ENCODE results near the gene CACNA2D3.

Gene CACNA2D3

DNA sequence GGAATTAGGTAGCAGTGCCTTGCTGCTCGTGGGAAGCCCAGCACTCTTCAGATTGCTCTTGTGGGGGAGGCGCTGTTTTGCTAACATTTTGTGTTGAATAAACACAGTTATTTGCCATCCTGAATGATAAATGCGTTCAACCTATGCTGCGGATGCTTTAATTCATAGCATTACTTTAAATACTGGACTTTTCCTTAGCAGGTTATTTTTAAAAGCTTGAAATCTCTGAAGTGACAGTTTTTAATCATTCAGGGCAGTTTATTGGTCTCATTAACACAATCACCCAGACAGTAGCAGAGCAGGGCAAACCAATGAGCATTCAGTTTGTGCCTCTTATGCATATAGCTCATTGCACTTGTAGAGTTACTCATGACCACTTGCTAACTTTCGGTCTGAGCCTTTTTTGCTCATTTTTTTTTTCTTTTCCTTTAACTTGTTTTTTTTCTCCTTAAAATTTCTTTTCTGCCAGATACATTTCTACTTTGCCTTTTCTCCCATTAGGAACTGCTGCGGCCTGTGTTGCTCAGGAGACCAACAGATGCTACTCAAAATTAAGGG, 5.2 kb downstream of the CACNA2D3 start:
- no peak for FAIRE-seq

DNA sequence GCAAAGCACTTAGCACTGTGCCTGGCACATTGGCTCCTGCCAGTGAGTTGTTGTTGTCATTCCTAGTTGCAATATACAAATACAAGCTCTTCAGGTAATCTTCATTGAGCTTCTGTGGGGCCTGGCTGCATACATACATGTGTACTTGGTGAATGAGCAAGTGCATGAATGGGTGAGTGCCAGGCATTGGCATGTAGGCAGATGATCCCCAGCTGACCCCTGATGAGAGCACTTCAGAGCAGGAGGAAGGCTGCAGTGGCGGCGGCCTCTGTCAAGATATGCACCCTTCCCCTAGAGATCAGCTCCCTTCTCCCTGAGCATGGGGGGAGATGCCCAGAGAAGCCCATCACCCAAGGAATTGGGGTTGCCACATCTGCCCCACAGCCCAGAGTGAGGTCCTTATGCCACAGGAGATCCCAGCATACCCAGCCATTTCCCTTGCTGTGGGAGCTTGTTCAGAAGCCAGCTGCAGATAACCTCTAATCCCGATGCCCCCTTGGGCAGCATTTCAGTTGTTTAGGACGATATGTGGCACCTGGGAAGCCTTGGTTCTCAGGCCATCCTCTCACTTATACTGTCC, 8.8 kb downstream of the CACNA2D3 start:
- no peak for FAIRE-seq

DNA sequence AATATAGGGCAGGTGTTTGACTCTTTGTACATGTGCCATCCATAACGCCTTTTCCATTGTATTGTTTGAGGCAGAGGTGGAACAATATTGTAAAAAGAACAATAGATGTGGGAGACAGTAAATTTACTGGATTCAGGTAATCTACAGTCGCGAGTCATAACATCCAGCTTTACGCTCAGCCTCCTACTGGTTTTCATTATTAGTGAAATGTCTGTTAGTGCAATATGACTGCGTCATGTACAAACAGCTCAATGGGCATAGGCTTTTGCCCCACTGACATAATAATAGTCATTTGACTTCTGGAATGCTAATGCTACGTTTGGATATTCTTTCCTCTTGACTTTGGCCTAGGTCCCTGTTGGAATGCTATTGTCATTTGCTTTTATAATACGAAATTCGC, 9.5 kb downstream of the CACNA2D3 start:
- no peak for FAIRE-seq

DNA sequence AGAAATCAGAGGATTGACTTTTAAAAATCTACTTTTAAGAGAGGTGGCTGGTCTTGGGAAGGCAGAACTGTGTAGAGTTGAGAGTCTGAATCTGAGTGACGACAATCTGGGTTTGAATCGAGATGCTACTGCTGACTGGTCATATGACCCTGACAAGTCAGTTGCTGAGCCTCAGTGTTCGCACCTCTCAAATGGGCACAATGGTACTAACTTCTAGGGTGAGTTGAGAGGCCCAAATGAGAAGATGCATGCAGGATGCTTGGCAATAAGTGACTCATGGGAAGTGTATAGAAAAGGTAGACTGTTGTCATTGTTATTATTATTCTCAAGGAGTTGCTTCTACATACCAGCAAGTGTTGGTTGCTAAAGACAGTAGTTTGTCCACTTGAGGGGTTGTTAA, 10.3 kb downstream of the CACNA2D3 start:
- no peak for FAIRE-seq

DNA sequence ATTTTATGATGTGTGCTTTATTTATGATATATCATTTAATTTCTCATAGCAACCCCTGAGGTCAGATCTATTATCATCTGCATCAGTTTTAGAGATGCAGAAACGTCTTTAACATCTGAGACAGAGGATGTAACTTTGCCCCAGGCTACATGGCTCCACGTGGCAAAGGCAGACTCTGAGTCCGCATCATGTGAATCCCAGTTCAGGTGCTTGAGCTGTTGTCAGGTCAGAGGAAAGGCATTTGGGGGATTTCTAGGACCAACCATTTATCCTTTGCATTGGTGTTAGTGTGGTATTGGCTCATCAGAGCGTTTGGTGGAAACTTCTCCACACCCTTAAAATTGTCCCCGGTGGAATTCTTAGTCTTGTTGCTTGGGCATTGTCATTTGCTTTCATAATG, 10.8 kb downstream of the CACNA2D3 start:
- no peak for FAIRE-seq

DNA sequence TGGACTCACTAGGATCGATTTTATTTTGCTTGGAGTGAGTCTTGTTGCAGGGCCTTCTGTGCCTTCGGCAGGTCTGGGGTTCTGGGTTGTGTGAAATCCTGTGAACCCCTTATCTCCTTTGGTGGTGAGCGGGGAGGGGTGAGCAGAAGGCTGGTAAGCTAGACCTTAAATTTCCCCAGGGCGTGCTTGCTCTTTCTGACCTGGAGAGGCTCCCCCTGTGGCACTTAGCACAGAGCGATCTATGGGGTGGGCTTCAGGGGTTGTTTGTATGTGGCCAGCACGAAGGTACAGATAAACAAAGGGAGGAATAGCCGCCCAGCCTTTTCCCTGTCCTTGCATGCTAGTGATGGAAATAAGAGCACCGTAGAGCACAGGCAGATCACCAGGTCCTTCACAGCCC, 11.8 kb downstream of the CACNA2D3 start:
- no peak for FAIRE-seq

DNA sequence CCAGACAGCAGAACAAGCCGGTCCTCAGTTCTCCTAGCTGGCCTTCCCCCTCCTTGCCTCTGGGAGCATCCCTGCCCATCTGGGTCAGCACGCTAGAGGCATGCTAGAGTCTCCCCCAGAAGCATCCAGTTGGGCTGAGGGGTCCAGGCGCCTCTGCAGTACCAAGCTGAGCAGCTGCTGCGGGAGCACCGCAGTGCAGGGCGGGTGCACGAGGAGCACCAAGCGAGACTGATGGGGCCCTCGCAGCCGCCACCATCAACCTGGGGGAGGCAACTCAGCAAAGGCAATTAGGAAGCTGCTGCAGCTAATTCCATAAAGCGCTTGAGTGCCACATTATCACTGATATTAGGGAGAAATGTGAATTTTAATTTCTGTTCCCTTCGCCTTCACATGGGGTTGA, 12.4 kb downstream of the CACNA2D3 start:
- no peak for FAIRE-seq

DNA sequence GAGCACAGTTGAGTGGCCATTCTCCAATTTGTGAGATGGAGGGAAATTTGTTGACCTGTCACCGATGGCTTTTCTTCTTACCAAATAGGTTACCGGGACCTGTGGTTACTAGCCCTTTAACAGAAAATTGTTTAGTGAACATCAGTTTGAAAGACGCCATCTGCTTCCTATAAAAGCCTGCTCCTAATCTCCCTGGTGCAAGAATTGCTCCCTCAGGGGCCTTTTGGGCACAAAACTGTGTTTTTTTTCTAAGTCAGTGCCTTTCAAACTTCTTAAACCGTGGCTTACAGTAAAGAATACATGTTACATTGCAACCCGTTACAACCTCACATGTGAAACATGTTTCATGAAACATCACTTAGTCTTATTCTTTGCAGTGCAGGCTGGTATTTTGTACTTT, 15.0 kb downstream of the CACNA2D3 start:
- no peak for FAIRE-seq

DNA sequence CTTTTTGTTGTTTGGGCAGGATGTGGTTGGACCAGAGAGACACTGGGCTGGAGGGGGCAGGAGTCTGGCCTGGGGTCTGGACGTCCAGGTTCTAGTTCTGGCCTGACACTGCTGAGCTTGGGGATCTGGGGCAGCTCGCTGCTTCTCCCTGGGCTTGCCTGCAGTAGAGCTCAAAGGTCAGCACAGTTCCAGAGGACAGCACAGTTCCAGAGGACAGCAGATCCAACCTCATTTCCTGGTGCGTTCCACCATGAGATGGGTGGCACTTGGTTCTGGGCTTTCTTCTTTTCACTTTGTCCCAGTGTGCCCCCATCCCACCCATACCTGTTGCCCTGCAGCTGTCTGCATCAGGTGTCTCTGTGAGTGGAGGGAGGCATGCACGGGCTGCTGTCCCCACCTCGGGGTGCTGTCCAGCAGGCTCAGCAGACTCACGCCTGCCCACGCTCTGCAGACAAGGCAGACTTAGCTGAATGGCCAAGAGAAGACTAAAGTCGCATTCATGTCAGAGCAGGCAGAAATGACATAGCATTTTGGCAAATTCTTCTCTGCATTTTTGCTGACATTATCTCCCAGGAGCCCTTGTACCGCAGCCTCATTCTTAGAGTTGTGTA, 16.7 kb downstream of the CACNA2D3 start:
- FAIRE-seq = no peak

DNA sequence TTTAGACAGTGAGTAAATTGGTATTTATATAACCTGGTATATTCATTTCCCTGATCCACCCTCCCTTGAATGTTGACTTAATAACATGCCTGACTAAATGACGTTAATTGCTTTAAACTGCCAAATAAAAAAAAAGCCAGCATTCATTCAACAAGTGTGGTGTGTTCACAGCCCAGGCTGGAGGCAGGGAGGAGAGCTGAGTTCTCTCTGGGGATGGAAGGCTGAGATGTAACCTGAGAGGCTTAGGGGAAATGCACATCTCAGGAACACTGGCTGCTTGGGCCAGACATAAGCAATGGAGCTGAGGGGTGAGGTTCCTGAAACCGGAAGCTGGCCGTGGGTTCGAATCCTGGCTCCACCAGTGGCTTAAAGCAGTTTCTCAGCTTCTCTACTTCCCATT, 17.3 kb downstream of the CACNA2D3 start:
- no peak for FAIRE-seq

DNA sequence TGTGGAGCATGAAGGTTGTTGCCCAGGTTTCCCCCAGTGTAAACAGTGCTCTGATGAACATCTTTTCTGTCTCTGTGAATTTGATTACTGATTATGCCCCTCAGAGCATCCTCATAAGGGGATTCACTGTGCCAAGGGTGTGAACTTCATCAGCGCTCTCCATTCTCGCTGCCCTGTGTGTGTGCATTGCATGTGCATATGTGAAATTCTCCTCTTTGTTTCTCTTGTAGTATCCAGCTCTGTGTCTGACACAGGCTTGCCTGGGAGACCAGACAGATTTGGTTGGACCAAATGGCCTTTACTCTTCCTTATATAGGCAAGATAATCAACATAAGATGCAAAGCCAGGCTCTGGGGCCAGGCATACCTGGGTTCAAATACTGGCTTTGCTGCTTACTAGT, 21.9 kb downstream of the CACNA2D3 start:
- FAIRE-seq = no peak

DNA sequence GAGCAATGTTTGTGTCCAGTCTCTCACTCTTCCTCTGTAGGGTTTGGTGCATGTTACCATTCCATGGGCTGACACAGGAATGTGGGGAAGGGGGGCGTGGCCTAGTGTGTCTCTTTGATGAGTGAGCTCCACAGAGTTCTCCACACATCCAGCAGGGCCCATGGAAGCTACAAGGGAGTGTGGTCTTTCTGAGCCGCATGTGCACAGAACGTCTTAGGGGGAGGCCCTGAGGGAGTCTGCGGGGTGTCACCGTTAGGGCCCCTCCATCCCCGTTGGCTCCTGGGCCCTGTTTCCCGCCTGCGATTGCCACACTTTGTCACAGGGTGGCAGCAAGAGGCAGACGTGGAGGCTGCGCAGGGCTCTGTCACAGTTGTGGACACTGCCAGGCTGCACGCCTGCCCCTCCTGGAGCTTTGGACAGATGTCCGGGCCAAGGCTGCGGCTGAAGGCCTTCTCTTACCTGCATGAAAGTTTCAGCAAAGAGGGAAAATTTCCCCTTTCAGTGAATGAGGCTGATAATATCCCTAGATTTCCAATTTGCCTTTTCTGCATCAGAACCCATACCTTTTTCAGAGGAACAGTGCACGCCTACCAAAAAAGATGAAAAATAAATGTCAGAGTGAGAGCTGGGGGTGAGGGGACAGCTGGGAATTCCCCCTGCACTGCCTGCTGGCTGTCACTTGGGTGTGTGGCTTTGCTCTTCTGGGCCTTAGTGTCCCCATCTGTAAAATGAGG, 24.3 kb downstream of the CACNA2D3 start:
- FAIRE-seq = no peak

DNA sequence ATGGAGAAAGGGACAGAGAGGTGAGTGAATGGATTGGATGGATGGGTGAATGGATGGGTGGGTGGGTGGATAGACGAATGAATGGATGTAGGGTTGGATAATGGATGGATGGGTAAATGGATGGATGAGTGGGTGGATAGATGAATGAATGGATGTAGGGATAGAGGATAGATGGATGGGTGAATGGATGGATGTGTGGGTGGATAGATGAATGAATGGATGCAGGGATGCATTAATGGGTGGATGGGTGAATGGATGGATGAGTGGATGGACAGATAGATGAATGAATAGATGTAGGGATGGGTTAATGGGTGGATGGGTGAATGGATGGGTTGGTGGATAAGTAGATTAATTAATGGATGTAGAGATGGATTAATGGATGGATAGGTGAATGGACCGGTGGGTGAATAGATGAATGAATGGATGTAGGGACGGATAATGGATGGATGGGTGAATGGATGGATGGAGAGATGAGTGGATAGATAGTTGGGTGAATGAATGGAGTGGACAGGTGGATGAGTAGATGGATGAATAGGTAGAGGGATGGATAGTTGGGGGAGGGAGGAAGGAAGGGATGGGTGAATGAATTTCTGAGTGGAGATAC, 28.6 kb downstream of the CACNA2D3 start:
- FAIRE-seq = no peak

DNA sequence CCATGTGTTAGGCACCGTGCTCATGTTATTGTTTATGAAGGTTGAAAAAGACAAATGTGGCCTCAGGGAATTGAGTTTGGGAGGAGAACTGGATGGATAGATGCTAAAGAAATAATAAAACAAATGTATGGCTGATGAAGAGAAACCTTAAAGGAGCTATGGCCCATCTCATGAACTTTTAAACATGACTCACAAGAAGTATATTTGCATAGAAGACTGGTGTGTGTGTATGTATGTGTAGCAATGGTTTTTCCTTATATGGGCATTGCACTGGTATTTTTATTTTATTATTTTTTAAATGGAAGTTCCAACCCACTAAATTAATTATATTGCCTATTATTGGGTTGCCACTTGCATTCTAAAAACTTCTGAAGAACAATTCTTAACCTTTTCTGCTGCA, 31.1 kb downstream of the CACNA2D3 start:
- FAIRE-seq = no peak

DNA sequence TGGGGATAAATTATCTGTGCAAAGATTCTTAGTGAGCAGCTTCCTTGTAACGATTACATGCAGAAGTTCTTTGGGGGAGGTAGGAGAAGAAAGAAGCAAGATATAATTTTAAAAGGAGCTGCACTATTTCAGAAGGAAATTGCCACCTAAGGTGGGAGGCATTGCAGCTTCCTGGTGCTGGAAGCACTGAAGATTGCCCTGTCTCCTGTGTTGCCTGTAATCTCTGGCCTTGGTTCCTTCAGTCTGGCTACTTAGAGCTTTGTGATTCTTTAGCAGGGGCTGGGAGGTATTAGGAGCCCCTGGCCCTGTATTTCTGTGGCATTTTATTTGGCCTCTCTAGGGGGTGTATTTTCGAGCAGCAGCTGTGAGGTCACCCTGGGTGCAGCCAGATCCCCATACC, 35.5 kb downstream of the CACNA2D3 start:
- no peak for FAIRE-seq

DNA sequence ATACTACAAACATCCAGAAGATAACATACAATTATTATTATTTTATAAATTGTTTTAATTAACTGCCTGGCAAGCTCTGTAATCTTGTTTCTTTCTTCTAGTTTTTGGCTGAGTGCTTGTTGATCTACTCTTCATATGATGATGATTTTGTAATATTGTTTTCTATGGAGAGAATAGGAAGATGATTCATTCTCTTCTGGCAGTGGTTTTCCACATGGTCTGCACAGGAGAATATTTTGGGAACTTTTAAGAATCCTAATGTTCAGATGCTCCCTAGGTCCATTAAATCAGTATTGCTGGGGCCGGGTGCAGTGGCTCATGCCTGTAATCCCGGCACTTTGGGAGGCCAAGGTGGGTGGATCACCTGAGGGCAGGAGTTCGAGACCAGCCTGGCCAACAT, 37.6 kb downstream of the CACNA2D3 start:
- FAIRE-seq = no peak

DNA sequence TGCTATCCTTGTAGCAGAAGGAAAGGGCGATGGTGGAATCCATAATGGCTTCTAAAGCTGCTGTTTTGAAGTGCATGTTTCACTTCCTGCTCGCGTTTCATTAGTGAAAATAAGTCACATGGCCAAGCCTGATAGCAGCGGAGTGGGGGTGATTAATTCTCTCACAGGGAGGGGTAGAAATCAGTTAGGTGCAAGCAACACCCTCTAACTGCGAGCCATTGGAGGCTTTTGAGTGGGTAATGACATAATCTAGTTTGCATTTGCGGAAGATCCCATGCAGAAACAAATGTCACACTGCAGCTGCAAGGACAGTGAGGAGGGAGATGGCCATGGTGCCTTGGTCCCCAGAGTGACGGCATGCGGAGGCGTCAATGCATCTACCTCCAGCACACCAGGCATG, 41.1 kb downstream of the CACNA2D3 start:
- FAIRE-seq = no peak

DNA sequence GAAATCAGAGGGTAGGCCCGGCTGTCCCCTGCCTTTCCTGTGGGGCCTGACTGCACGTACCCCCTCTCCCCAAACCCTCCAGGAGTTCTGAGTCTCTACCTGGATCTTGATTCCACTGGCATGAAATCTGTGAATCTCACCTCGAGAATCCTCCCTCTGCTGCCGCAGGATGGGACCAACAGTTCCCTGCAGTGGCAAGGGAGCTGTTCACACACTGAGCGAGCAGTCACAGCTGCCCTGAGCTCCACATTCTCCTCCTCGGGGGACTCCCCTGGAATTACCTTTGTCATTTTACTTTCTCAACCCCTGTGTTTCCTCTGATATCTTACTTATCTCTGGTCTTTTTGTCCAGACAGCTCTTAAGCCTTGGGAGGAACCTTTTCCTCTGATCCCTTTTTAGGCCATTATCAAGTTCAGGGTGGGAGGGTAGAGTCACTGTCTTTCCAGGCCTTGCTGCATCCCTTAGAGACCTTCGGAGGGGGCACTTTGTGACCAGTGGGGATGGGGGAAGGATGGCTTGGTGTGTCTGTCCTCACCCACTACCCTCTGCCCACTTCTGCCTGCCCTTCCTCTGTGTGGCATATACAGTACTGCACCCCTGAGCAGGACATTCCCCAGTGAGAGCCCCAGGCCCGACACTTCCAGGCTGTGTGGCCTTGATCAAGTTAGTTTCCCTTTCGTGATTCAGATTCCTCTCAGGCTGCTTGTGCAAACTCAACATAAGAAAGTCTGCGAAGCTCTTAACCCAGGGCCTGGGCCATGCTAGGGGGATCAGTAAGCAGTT, 42.0 kb downstream of the CACNA2D3 start:
- no peak for FAIRE-seq

DNA sequence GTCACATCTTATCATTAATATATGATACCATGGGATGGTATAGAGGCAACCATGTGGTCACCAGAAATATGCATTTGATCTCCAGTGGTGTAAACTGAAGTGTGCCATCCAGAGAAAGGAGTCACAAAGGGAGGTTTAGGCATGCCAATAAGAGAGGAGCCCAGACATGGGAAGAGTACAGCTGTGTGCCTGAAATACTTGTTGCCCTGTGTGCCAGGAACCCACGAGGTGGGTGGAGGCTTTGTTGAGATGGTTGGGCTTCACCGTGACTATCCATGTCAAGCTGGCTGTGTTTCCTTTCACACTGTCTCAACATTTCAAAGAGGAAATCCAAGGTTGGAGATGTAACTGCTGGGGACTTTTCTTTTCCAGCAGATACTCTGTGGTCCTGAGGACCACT, 43.5 kb downstream of the CACNA2D3 start:
- FAIRE-seq = no peak

DNA sequence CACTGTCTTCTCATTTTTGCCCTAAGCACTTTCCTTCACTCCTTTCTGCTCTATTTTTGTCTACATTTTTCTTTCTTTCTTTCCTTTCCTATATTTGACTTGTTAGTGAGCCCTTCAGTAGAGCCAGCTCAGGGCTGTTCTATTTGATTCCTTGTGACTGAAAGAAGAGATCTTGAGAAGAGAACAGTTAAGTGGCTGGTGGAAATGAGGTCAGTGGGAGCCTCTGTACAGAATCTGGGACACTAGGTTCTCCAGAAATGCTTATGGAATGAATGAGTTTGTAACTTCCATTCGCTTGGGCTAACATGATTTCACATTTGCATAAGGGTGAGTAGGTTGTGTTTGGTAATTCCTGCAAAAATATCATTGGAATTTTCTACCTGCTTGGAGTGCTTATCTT, 45.6 kb downstream of the CACNA2D3 start:
- no peak for FAIRE-seq

DNA sequence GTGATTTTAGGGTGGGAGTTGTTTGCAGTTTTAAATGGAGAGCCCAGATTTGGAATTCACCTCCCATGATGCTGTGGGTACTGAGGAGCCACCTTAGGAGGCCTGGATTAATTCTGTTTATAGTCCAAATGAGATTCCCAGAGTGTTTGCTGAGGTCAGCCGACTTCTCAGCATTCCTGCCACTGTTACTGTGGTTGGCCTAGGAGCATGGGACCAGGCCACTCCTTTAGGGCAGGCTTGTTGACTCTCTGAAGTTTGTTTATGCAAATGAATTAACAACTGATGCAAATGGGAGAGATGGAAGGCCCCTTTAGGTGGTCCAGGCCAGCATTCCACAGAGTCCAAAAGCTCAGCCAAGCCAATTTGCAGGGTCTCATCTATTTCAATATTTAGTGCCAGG, 46.1 kb downstream of the CACNA2D3 start:
- no peak for FAIRE-seq

DNA sequence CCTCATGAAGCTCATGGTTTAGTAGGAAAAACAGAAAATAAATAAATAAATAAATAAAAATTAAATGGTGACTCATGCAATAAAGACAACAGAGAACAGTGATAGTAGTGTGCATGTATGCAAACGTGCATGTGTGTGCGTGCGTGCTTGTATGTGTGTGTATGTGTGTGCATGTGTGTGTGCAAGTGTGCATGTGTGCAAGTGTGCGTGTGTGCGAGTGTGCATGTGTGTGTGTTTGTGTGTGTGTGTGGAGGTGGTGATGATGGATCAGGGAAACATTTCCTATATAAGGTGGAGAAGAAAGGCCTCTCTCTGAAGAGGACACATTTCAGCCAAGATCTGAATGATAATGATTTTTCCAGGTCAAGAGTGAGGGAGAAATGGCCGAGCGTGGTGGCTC, 47.2 kb downstream of the CACNA2D3 start:
- FAIRE-seq = no peak

DNA sequence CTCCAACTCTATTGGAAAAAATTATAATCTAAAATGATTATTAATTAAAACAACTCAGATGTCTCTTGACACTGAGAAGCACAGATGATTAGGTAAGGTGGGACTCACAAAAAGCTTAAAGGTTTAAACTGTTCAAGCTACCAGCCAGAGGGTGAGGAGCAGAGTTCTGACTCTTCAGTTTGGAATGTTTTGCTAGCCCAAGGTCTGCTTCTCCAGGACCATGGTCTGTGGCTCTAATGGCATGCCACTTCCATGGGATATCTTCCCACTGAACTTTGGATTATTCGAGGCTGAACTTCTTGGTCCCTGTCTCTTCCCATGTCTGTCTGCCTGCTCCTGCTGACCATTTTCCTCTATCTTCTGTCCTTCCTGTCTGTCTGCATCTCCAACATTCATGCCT, 49.2 kb downstream of the CACNA2D3 start:
- no peak for FAIRE-seq

All from G401.6 (cell line).